Measurements from ENCODE around the gene ZBTB47. TPM values are rescaled to one million over a fixed set of nuclear protein-coding genes. Genes with fewer than 3 reads are reported as not detected.

ZBTB47 gene
- polyA plus RNA-seq, 1 experiment = 7.8 TPM

DNA sequence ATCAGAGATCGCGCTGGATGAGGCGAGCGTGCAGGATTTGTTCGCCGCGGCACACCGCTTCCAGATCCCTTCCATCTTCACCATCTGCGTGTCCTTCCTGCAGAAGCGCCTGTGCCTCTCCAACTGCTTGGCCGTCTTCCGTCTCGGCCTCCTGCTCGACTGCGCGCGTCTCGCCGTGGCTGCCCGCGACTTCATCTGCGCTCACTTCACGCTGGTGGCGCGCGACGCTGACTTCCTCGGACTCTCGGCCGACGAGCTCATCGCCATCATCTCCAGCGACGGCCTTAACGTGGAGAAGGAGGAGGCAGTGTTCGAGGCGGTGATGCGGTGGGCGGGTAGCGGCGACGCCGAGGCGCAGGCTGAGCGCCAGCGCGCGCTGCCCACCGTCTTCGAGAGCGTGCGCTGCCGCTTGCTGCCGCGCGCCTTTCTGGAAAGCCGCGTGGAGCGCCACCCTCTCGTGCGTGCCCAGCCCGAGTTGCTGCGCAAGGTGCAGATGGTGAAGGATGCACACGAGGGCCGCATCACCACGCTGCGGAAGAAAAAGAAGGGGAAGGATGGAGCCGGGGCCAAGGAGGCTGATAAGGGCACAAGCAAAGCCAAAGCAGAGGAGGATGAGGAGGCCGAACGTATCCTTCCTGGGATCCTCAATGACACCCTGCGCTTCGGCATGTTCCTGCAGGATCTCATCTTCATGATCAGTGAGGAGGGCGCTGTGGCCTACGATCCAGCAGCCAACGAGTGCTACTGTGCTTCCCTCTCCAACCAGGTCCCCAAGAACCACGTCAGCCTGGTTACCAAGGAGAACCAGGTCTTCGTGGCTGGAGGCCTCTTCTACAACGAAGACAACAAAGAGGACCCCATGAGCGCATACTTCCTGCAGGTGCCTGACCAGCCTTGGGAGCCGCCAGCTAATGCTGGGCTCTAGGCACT lies 32.7 kb downstream of the ZBTB47 start:
- Histone ChIP-seq H3K9me3 (ENCODE audit: control insufficient read depth, insufficient read depth, low read length) (peaks cover 12% of the 10 kb centered on the region; the same call in 1 of the 2 replicates), H3K4me3 (ENCODE audit: low read depth, low read length) (peak overlapping the region; percentile 29; the same call in 1 of the 2 replicates), H3K27me3 (ENCODE audit: control insufficient read depth, insufficient read depth, low read length) (peaks cover 27% of the 10 kb centered on the region), H3K27ac (ENCODE audit: low read depth, low read length) (no peak overlapping the region)
- TF ChIP-seq, protein P1, sequence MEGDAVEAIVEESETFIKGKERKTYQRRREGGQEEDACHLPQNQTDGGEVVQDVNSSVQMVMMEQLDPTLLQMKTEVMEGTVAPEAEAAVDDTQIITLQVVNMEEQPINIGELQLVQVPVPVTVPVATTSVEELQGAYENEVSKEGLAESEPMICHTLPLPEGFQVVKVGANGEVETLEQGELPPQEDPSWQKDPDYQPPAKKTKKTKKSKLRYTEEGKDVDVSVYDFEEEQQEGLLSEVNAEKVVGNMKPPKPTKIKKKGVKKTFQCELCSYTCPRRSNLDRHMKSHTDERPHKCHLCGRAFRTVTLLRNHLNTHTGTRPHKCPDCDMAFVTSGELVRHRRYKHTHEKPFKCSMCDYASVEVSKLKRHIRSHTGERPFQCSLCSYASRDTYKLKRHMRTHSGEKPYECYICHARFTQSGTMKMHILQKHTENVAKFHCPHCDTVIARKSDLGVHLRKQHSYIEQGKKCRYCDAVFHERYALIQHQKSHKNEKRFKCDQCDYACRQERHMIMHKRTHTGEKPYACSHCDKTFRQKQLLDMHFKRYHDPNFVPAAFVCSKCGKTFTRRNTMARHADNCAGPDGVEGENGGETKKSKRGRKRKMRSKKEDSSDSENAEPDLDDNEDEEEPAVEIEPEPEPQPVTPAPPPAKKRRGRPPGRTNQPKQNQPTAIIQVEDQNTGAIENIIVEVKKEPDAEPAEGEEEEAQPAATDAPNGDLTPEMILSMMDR (IDR thresholded peaks at IDR 0.05; ENCODE audit: low read depth, low read length) = no peak
- DNase-seq (ENCODE audit: low read depth, low spot score) = no peak
- POLR2A ChIA-PET = no interaction called here
- CTCF ChIA-PET = no interaction called here

DNA sequence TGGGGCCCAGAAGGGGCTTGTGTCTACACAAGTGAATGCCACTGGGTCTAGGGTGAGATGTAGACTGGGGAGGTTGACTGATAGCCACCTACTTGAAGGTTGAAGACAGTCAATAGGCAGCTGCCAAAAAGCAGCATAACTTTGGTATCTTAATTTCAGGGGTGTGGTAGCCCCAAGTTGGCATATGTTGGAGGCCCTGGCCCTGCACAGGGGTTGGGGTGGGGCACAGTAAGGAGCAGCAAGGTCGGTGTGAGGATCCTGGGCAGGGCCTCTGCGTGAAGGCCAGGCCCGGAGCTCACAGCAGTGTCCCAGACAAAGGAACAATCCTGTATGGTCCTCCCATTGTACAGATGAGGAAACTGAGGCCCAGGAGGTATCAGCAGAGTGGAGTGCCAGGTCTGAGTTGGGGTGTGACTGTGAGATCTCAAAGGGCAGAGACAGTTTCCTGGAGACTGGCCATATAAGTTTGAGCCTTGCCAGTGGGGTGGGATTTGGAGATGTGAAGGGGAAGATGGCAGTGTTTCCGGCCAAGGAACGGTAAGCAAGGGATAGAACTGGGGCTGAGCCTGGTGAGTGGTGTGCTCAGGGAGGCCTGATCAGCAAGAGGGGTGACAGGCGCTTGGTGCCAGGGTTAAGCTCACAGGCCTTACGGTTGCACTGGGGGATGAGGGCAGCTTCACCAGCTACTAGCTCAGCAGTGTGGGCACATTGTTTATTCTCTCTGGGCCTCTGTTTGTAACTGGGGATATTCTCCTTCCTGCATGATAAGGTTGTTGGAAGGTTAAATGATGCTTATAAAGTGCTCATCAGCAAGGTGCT lies 33.5 kb downstream of the ZBTB47 start:
- H3K27me3 ChIP-seq (ENCODE audit: control insufficient read depth, insufficient read depth, low read length) = peaks cover 36% of the 10 kb centered on the region
- no peak for DNase-seq (ENCODE audit: low read depth, low spot score)
- TF ChIP-seq, protein P1 (IDR thresholded peaks at IDR 0.05; ENCODE audit: low read depth, low read length) = no peak
- CTCF ChIA-PET = no interaction called here
- H3K4me3 ChIP-seq (ENCODE audit: low read depth, low read length) = no peak overlapping the region
- H3K9me3 ChIP-seq (ENCODE audit: control insufficient read depth, insufficient read depth, low read length) = peaks cover 12% of the 10 kb centered on the region; the same call in 1 of the 2 replicates
- peak overlapping the region; percentile 2 for H3K27ac ChIP-seq (ENCODE audit: low read depth, low read length)
- POLR2A ChIA-PET = no interaction called here

DNA sequence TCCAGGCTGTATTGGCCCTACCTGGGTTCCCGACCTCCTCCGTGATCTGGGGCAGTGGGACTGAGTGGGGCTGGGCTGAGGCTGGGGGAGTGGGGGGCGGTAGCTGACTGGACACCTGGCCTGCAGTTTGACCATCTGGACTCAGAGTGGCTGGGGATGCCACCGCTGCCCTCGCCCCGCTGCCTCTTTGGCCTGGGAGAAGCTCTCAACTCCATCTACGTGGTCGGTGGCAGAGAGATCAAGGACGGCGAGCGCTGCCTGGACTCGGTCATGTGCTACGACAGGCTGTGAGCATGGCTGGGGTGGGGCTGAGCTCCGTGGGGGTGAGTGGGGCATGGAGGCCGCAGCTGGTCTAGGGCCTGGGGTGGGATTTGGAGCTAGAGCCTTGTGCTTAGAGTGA lies 34.5 kb downstream of the ZBTB47 start:
- ChIA-PET POLR2A (no interaction called here), CTCF (no interaction called here)

DNA sequence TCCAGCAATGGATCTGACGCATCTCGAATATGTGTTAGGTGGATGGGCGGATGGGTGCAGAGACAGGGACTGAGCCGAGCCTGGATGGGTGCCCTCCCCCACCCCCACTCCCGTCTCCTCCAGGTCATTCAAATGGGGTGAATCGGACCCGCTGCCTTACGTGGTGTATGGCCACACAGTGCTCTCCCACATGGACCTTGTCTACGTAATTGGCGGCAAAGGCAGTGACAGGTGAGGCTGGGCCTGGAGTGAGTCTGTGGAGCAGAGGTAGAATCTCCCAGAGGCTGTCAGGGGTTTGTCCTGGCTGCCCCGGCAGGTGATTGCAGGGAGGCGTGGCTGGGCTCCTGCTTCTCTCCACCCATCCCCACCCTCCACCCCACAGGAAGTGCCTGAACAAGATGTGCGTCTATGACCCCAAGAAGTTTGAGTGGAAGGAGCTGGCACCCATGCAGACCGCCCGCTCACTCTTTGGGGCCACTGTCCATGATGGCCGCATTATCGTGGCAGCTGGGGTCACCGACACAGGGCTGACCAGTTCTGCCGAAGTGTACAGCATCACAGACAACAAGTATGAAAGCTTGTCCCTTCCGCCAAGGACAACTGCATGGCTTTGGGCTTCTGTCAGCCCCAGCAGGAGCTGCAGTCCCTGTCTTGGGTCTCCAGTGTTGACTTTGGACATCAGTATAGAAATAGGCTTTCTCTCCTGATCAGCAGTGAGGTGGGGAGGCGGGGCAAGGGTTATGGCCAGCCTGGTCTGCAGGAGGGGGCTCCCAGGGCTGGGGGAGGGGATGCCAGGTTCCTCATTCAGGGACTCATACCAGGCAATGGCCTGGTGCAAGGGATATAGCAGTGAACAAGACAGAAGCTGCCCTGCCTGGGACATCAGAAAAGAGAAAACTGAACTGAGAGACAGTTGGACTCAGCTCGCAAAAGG lies 35.3 kb downstream of the ZBTB47 start:
- TF ChIP-seq, protein P1 (IDR thresholded peaks at IDR 0.05; ENCODE audit: low read depth, low read length) = no peak
- H3K9me3 ChIP-seq (ENCODE audit: control insufficient read depth, insufficient read depth, low read length) = peaks cover 12% of the 10 kb centered on the region; the same call in 1 of the 2 replicates
- POLR2A ChIA-PET = no interaction called here
- H3K4me3 ChIP-seq (ENCODE audit: low read depth, low read length) = no peak overlapping the region
- no peak for DNase-seq (ENCODE audit: low read depth, low spot score)
- no peak overlapping the region for H3K27ac ChIP-seq (ENCODE audit: low read depth, low read length)
- peaks cover 45% of the 10 kb centered on the region for H3K27me3 ChIP-seq (ENCODE audit: control insufficient read depth, insufficient read depth, low read length)
- CTCF ChIA-PET = no interaction called here

More for the DNA sequence above, 34.5 kb downstream of the ZBTB47 start:
- no peak overlapping the region for H3K27ac ChIP-seq (ENCODE audit: low read depth, low read length)
- no peak overlapping the region for H3K4me3 ChIP-seq (ENCODE audit: low read depth, low read length)
- peaks cover 12% of the 10 kb centered on the region; the same call in 1 of the 2 replicates for H3K9me3 ChIP-seq (ENCODE audit: control insufficient read depth, insufficient read depth, low read length)
- peaks cover 39% of the 10 kb centered on the region for H3K27me3 ChIP-seq (ENCODE audit: control insufficient read depth, insufficient read depth, low read length)
- TF ChIP-seq, protein P1 (IDR thresholded peaks at IDR 0.05; ENCODE audit: low read depth, low read length) = no peak
- DNase-seq (ENCODE audit: low read depth, low spot score) = no peak
